ENCODE data around the gene MOV10L1.
"Not testable (repeated sequence)": the region's sequence is repeated elsewhere in the genome, so short reads cannot be mapped to it uniquely, and the experiment has no call there.

The MOV10L1 gene

GRCh38 chr22:50167689-50168489 lies 78.1 kb downstream of the MOV10L1 start:
- no peak overlapping the region for H3K9ac ChIP-seq (ENCODE audit: low read depth, low read length, poor library complexity)
- no peak overlapping the region for H3K4me3 ChIP-seq (ENCODE audit: low read length in 2 of 2)
- H2AFZ ChIP-seq (ENCODE audit: low read length): no peak overlapping the region
- no peak overlapping the region for H2BK12ac ChIP-seq (ENCODE audit: low read length)
- no peak overlapping the region for H2AK5ac ChIP-seq (ENCODE audit: low read depth, low read length)
- H2BK5ac ChIP-seq (ENCODE audit: low read length): no peak overlapping the region
- peaks cover 0 to 1% of the 10 kb centered on the region in 2 donors for H3K9me3 ChIP-seq (replicated peaks in 1 of 2; ENCODE audit: control insufficient read depth in 2 of 2, insufficient read depth in 1 of 2, low read depth in 1 of 2, low read length in 2 of 2)
- peaks cover 0 to 2% of the 10 kb centered on the region in 2 donors for H3K4me1 ChIP-seq (ENCODE audit: control insufficient read depth in 2 of 2, insufficient read depth in 1 of 2, low read depth in 1 of 2, low read length in 2 of 2)
- H4K91ac ChIP-seq (ENCODE audit: low read depth, low read length, poor library complexity): no peak overlapping the region
- no peak overlapping the region for H4K8ac ChIP-seq (ENCODE audit: low read depth, low read length)
- H2BK120ac ChIP-seq (ENCODE audit: low read depth, low read length): no peak overlapping the region
- H3K27me3 ChIP-seq (ENCODE audit: control insufficient read depth in 3 of 3, insufficient read depth in 3 of 3, low read depth in 1 of 3, low read length in 3 of 3): peaks cover 0 to 38% (median 27%) of the 10 kb centered on the region in 3 experiments
- H3K23ac ChIP-seq (ENCODE audit: low read depth, low read length, poor library complexity): no peak overlapping the region
- no peak overlapping the region for H3K4ac ChIP-seq (ENCODE audit: low read length)
- no peak overlapping the region for H3K14ac ChIP-seq (ENCODE audit: low read length)
- no peak overlapping the region for H3K27ac ChIP-seq (replicated peaks; ENCODE audit: low read length)
- H3K4me2 ChIP-seq (ENCODE audit: insufficient read depth, low read length, poor library complexity, severe bottlenecking): no peak overlapping the region
- H3K18ac ChIP-seq (ENCODE audit: low read length): no peak overlapping the region
- WGBS, 2 donors (ENCODE audit: extremely low coverage in 2 of 2, insufficient read length in 2 of 2, insufficient replicate concordance in 1 of 2): no CpG with 5 or more reads among the region's 11 CpGs
- no peaks in the 10 kb centered on the region for H3K79me1 ChIP-seq (ENCODE audit: low read depth, low read length)
- no peak overlapping the region for H2BK15ac ChIP-seq (ENCODE audit: low read length)
- DNase-seq (ENCODE audit: low spot score): no peak
- no peaks in the 10 kb centered on the region for H3K36me3 ChIP-seq (replicated peaks in 1 of 2; ENCODE audit: control insufficient read depth in 2 of 2, insufficient read depth in 2 of 2, low read length in 2 of 2)

- not testable (repeated sequence) for H3K4ac ChIP-seq (ENCODE audit: low read length); H3K9ac ChIP-seq (ENCODE audit: low read depth, low read length, poor library complexity)
Observed at GRCh38 chr22:50168490-50169180, 78.8 kb downstream of the MOV10L1 start.

GRCh38 chr22:50169181-50169759 lies 79.5 kb downstream of the MOV10L1 start:
- no peak overlapping the region for H3K4me3 ChIP-seq (ENCODE audit: low read length in 2 of 2)

More at GRCh38 chr22:50168490-50169180, 78.8 kb downstream of the MOV10L1 start:
- H4K91ac ChIP-seq (ENCODE audit: low read depth, low read length, poor library complexity); H2BK5ac ChIP-seq (ENCODE audit: low read length); H3K23ac ChIP-seq (ENCODE audit: low read depth, low read length, poor library complexity); H4K8ac ChIP-seq (ENCODE audit: low read depth, low read length); H2AK5ac ChIP-seq (ENCODE audit: low read depth, low read length); H3K14ac ChIP-seq (ENCODE audit: low read length); H2AFZ ChIP-seq (ENCODE audit: low read length); H2BK12ac ChIP-seq (ENCODE audit: low read length); H2BK120ac ChIP-seq (ENCODE audit: low read depth, low read length); H3K18ac ChIP-seq (ENCODE audit: low read length); H3K4me1 ChIP-seq (ENCODE audit: control insufficient read depth in 2 of 2, insufficient read depth in 1 of 2, low read depth in 1 of 2, low read length in 2 of 2); H3K4me2 ChIP-seq (ENCODE audit: insufficient read depth, low read length, poor library complexity, severe bottlenecking); DNase-seq (ENCODE audit: low spot score); H3K9me3 ChIP-seq (replicated peaks in 1 of 2; ENCODE audit: control insufficient read depth in 2 of 2, insufficient read depth in 1 of 2, low read depth in 1 of 2, low read length in 2 of 2); H3K79me1 ChIP-seq (ENCODE audit: low read depth, low read length); H3K27ac ChIP-seq (replicated peaks; ENCODE audit: low read length); H3K36me3 ChIP-seq (replicated peaks in 1 of 2; ENCODE audit: control insufficient read depth in 2 of 2, insufficient read depth in 2 of 2, low read length in 2 of 2); H3K4me3 ChIP-seq (ENCODE audit: low read length in 2 of 2): not testable (repeated sequence)
- peak overlapping the region; percentile 9 for H2BK15ac ChIP-seq (ENCODE audit: low read length)
- H3K27me3 ChIP-seq (ENCODE audit: control insufficient read depth in 3 of 3, insufficient read depth in 3 of 3, low read depth in 1 of 3, low read length in 3 of 3): peaks cover 0 to 44% (median 27%) of the 10 kb centered on the region in 3 experiments
- WGBS, 2 donors (ENCODE audit: extremely low coverage in 2 of 2, insufficient read length in 2 of 2, insufficient replicate concordance in 1 of 2): no CpG with 5 or more reads among the region's 5 CpGs

More at GRCh38 chr22:50169181-50169759, 79.5 kb downstream of the MOV10L1 start:
- H2BK15ac ChIP-seq (ENCODE audit: low read length): peak overlapping the region; percentile 26
- no peak overlapping the region for H3K27ac ChIP-seq (replicated peaks; ENCODE audit: low read length)
- no peak overlapping the region for H3K23ac ChIP-seq (ENCODE audit: low read depth, low read length, poor library complexity)
- no peak overlapping the region for H3K18ac ChIP-seq (ENCODE audit: low read length)
- H3K14ac ChIP-seq (ENCODE audit: low read length): no peak overlapping the region
- H2BK5ac ChIP-seq (ENCODE audit: low read length): no peak overlapping the region
- H3K4ac ChIP-seq (ENCODE audit: low read length): no peak overlapping the region
- H2BK120ac ChIP-seq (ENCODE audit: low read depth, low read length): no peak overlapping the region
- H4K91ac ChIP-seq (ENCODE audit: low read depth, low read length, poor library complexity): no peak overlapping the region
- no peaks in the 10 kb centered on the region for H3K36me3 ChIP-seq (replicated peaks in 1 of 2; ENCODE audit: control insufficient read depth in 2 of 2, insufficient read depth in 2 of 2, low read length in 2 of 2)
- no peak for DNase-seq (ENCODE audit: low spot score)
- no peak overlapping the region for H2AK5ac ChIP-seq (ENCODE audit: low read depth, low read length)
- H3K27me3 ChIP-seq (ENCODE audit: control insufficient read depth in 3 of 3, insufficient read depth in 3 of 3, low read depth in 1 of 3, low read length in 3 of 3): peaks cover 0 to 50% (median 28%) of the 10 kb centered on the region in 3 experiments
- H2BK12ac ChIP-seq (ENCODE audit: low read length): no peak overlapping the region
- H4K8ac ChIP-seq (ENCODE audit: low read depth, low read length): no peak overlapping the region
- peaks cover 0 to 2% of the 10 kb centered on the region in 2 donors for H3K4me1 ChIP-seq (ENCODE audit: control insufficient read depth in 2 of 2, insufficient read depth in 1 of 2, low read depth in 1 of 2, low read length in 2 of 2)
- no peaks in the 10 kb centered on the region for H3K79me1 ChIP-seq (ENCODE audit: low read depth, low read length)
- H3K9ac ChIP-seq (ENCODE audit: low read depth, low read length, poor library complexity): no peak overlapping the region
- peaks cover 0 to 1% of the 10 kb centered on the region in 2 donors for H3K9me3 ChIP-seq (replicated peaks in 1 of 2; ENCODE audit: control insufficient read depth in 2 of 2, insufficient read depth in 1 of 2, low read depth in 1 of 2, low read length in 2 of 2)
- WGBS, 2 donors (ENCODE audit: extremely low coverage in 2 of 2, insufficient read length in 2 of 2, insufficient replicate concordance in 1 of 2): no CpG with 5 or more reads among the region's 36 CpGs
- H2AFZ ChIP-seq (ENCODE audit: low read length): peak overlapping the region; percentile 71
- H3K4me2 ChIP-seq (ENCODE audit: insufficient read depth, low read length, poor library complexity, severe bottlenecking): peak overlapping the region; percentile 83
